Mucosa of descending colon (tissue), 3 donors: ENCODE results near the gene PSMD1. TPM values are rescaled to one million over a fixed set of nuclear protein-coding genes. Genes with fewer than 3 reads are reported as not detected.

Experiments used
- ATAC-seq: fragments of 200-7000 bp; cut with Tn5 transposase; one replicate; pipeline ENCODE4 v1.9.1; 2020; ENCODE audit warnings: mild to moderate bottlenecking, moderate library complexity
- DNase-seq, 3 donors: peaks; one replicate each; pipeline ENCODE4 v3.0.0-alpha.2; 2020
- H3K36me3 ChIP-seq: fragments of 200-600 bp; one replicate; pipeline ENCODE4 v1.8.0; 2021; ENCODE audit warnings: low read depth, mild to moderate bottlenecking
- H3K4me1 ChIP-seq: fragments of 200-600 bp; one replicate; pipeline ENCODE4 v1.8.0; 2021; ENCODE audit warnings: low read depth, mild to moderate bottlenecking
- H3K4me3 ChIP-seq: fragments of 200-600 bp; one replicate; pipeline ENCODE4 v1.8.0; 2021; ENCODE audit warnings: mild to moderate bottlenecking
- H3K9me3 ChIP-seq: fragments of 200-600 bp; one replicate; pipeline ENCODE4 v1.8.0; 2021; ENCODE audit warnings: mild to moderate bottlenecking
- CTCF ChIP-seq: fragments of 200-600 bp; IDR thresholded peaks from one replicate; pipeline ENCODE4 v1.8.0; 2022; ENCODE audit warnings: antibody characterized with exemption, mild to moderate bottlenecking
- intact Hi-C, 2 donors: fragments of 100-400 bp; cut with DNase I in 1 of 2; cut with micrococcal nuclease in 1 of 2; formaldehyde crosslinking; loops; one replicate each; pipeline versions ENCODE4 v1.11.0 to v1.11.1; 2022; cut with DNase I, micrococcal nuclease
- total RNA-seq, 3 donors: library from RNA; stranded (reverse); fragmentation: NEBNext Ultra II Directional in 2 of 3; extraction: Animal tissue kit (Norgen Biotek cat#: 25700) in 2 of 3; gene quantifications; one replicate each; pipeline versions ENCODE4 v1.2.1 to v1.2.4, GENCODE V29; 2021 to 2023
- donor health status: DM: no; HTN: no; CAD: no; lungs with moderate emphysema.
- donor health status: DM: no; HTN: no; CAD: no.
- donor health status: DM: no; HTN: yes; CAD: no.

Gene PSMD1
- total RNA-seq, 3 donors from 2014 or later: 68.1 to 90.4 (median 76.6) TPM

- Histone ChIP-seq H3K36me3 (no peaks in the 10 kb centered on the region), H3K9me3 (no peaks in the 10 kb centered on the region), H3K4me1 (peaks cover 22% of the 10 kb centered on the region), H3K4me3 (no peak overlapping the region)
- DNase-seq (no peak), ATAC-seq (no peak)
- intact Hi-C loops: no loop called here
- TF ChIP-seq CTCF: no peak
These were observed 25.9 kb upstream of the PSMD1 start for GRCh38 chr2:231030725-231031124.

GRCh38 chr2:231032575-231033140 lies 24.0 kb upstream of the PSMD1 start:
- ATAC-seq (no peak), DNase-seq (no peak)
- no peaks in the 10 kb centered on the region for H3K36me3 ChIP-seq
- intact Hi-C loops: no loop called here
- no peak for TF ChIP-seq CTCF
- peaks cover 22% of the 10 kb centered on the region for H3K4me1 ChIP-seq
- no peak overlapping the region for H3K4me3 ChIP-seq
- no peaks in the 10 kb centered on the region for H3K9me3 ChIP-seq

- Histone ChIP-seq H3K4me3 (no peak overlapping the region), H3K4me1 (peaks cover 22% of the 10 kb centered on the region), H3K9me3 (no peaks in the 10 kb centered on the region), H3K36me3 (no peaks in the 10 kb centered on the region)
- intact Hi-C loops: no loop called here
- no peak for TF ChIP-seq CTCF
- ATAC-seq: no peak
- no peak for DNase-seq
These were observed 23.2 kb upstream of the PSMD1 start for GRCh38 chr2:231033147-231034132.

- H3K4me1 ChIP-seq: peaks cover 25% of the 10 kb centered on the region
- ATAC-seq (peak; percentile 73), DNase-seq (peak in 1 of 3 donors; percentile 56)
- no peaks in the 10 kb centered on the region for H3K9me3 ChIP-seq
- intact Hi-C loops: no loop called here
- TF ChIP-seq CTCF: no peak
- H3K36me3 ChIP-seq: no peaks in the 10 kb centered on the region
- no peak overlapping the region for H3K4me3 ChIP-seq
These were observed 22.3 kb upstream of the PSMD1 start for GRCh38 chr2:231034291-231034882.

- no peak overlapping the region for H3K4me3 ChIP-seq
- no peak for DNase-seq
- no peaks in the 10 kb centered on the region for H3K9me3 ChIP-seq
- H3K4me1 ChIP-seq: peaks cover 22% of the 10 kb centered on the region
- intact Hi-C loops: no loop called here
- no peak for TF ChIP-seq CTCF
- H3K36me3 ChIP-seq: no peaks in the 10 kb centered on the region
- ATAC-seq: no peak
These were observed 20.5 kb upstream of the PSMD1 start for GRCh38 chr2:231036131-231036530.
